Sciatic nerve (tissue), 2 donors: Measurements from ENCODE around the gene P2RY8. TPM values are rescaled to one million over a fixed set of nuclear protein-coding genes. Genes with fewer than 3 reads are reported as not detected.
"Not testable (repeated sequence)": the region's sequence is repeated elsewhere in the genome, so short reads cannot be mapped to it uniquely, and the experiment has no call there.

Experiments
- ATAC-seq: fragments of 200-7000 bp; cut with Tn5 transposase; one replicate; pipeline ENCODE4 v1.9.1; 2020; ENCODE audit warnings: mild to moderate bottlenecking, moderate library complexity
- DNase-seq: peaks from one replicate; pipeline ENCODE4 v3.0.0-alpha.2; 2020; ENCODE audit warnings: low spot score
- intact Hi-C: fragments of 100-400 bp; cut with DNase I; formaldehyde crosslinking; loops from one replicate; pipeline ENCODE4 v1.14.2; 2022
- total RNA-seq: library from RNA; stranded (reverse); fragmentation: NEBNext Ultra II Directional; extraction: Animal tissue kit (Norgen Biotek cat#: 25700); gene quantifications from one replicate; pipeline ENCODE4 v1.2.1, GENCODE V29; 2021
- donor health status: DM: no; HTN: no; CAD: no.
- donor health status: DM: no; HTN: no; CAD: no.

P2RY8 gene
- total RNA-seq, 1 donor from 2014 or later, result 2.5 TPM

GRCh38 chrX:1452516-1453394 is 84.2 kb downstream of the P2RY8 start, which contains the start of gene ASMTL:
Gene ASMTL (minus strand): TSS chrX:1452909. CDS start chrX:1452840, 69 bp downstream.
- intact Hi-C loops, result loop anchor here (1.0 kb wide), 1 partner anchor 58 kb away; no protein-coding TSS in a partner anchor
- ATAC-seq, result peak; percentile 96
- DNase-seq, result peak; percentile 100

GRCh38 chrX:1451661-1452515 is 85.1 kb downstream of the P2RY8 start:
- ATAC-seq (no peak), DNase-seq (no peak)
- intact Hi-C loops, result loop anchor here (1.0 kb wide), 1 partner anchor 58 kb away; no protein-coding TSS in a partner anchor

- no peak for ATAC-seq
- intact Hi-C loops, result no loop called here
- peak; percentile 68 for DNase-seq
Observed at GRCh38 chrX:1451251-1451660, 85.7 kb downstream of the P2RY8 start.

- ATAC-seq (no peak), DNase-seq (peak; percentile 61)
- intact Hi-C loops, result no loop called here
Observed at GRCh38 chrX:1450361-1451161, 86.4 kb downstream of the P2RY8 start.

- intact Hi-C loops, result no loop called here
- ATAC-seq (no peak), DNase-seq (no peak)
Observed at GRCh38 chrX:1449823-1450149, 87.2 kb downstream of the P2RY8 start.

- intact Hi-C loops, result no loop called here
- DNase-seq (peak; percentile 41), ATAC-seq (no peak)
Observed at GRCh38 chrX:1449036-1449822, 87.8 kb downstream of the P2RY8 start.

- ATAC-seq, intact Hi-C loops: not testable (repeated sequence)
- peak; percentile 10 for DNase-seq
Observed at GRCh38 chrX:1448573-1449001, 88.4 kb downstream of the P2RY8 start.

GRCh38 chrX:1447969-1448572 is 88.9 kb downstream of the P2RY8 start:
- DNase-seq, ATAC-seq, intact Hi-C loops: not testable (repeated sequence)

- ATAC-seq, intact Hi-C loops: not testable (repeated sequence)
- peak; percentile 33 for DNase-seq
Observed at GRCh38 chrX:1446984-1447968, 89.7 kb downstream of the P2RY8 start.

GRCh38 chrX:1444561-1445500 is 92.2 kb downstream of the P2RY8 start:
- peak; percentile 2 for DNase-seq
- ATAC-seq, result no peak
- intact Hi-C loops, result no loop called here

- intact Hi-C loops, result no loop called here
- ATAC-seq (no peak), DNase-seq (peak; percentile 48)
Observed at GRCh38 chrX:1443496-1444075, 93.4 kb downstream of the P2RY8 start.

GRCh38 chrX:1442724-1443367 is 94.1 kb downstream of the P2RY8 start:
- ATAC-seq, result no peak
- intact Hi-C loops, result no loop called here
- peak; percentile 25 for DNase-seq

GRCh38 chrX:1442016-1442665 is 94.8 kb downstream of the P2RY8 start:
- no peak for ATAC-seq
- peak; percentile 46 for DNase-seq
- intact Hi-C loops, result no loop called here

GRCh38 chrX:1440506-1440905 is 96.5 kb downstream of the P2RY8 start:
- ATAC-seq (no peak), DNase-seq (peak; percentile 32)
- intact Hi-C loops, result no loop called here
